GM12878 (cell line): Measurements from ENCODE around the gene FAM199X. TPM values are rescaled to one million over a fixed set of nuclear protein-coding genes. Genes with fewer than 3 reads are reported as not detected.

Experiments used
- ATAC-seq: fragments of 200-7000 bp; cut with Tn5 transposase; 3 replicates; pipeline ENCODE4 v1.9.1; 2020; ENCODE audit warnings: mild to moderate bottlenecking, moderate library complexity
- BruUV-seq: library from RNA; stranded (reverse); fragments of 400-500 nt; replicated peaks from 2 replicates; lab custom pipeline; 2021; lab: Mats Ljungman, UMichigan
- CTCF ChIA-PET: fragments of 300-600 bp; sonication (Branson Sonifier 250); formaldehyde crosslinking; extraction: SDS; loops from one replicate; lab custom pipeline; 2021; ENCODE audit warnings: inconsistent platforms; lab: Yijun Ruan, JAX
- POLR2A ChIA-PET: fragments of 350-600 bp; formaldehyde crosslinking; extraction: SDS; loops from one replicate; lab custom pipeline; 2021; ENCODE audit warnings: inconsistent platforms; lab: Charles Lee
- RAD21 ChIA-PET: fragments of 300-600 bp; sonication (Branson Sonifier 250); formaldehyde crosslinking; loops from one replicate; lab custom pipeline; 2023; ENCODE audit warnings: antibody characterized with exemption; ENCODE audit not compliant: unreplicated experiment; lab: Charles Lee
- SMC1A ChIA-PET: fragments of 300-600 bp; sonication (Branson Sonifier 250); formaldehyde crosslinking; loops from one replicate; lab custom pipeline; 2023; ENCODE audit not compliant: unreplicated experiment, uncharacterized antibody; lab: Charles Lee
- DNase-seq: peaks from one replicate; pipeline ENCODE4 v3.0.0-alpha.2; 2011; ENCODE audit warnings: low read depth, low spot score
- FAIRE-seq: peaks from 3 replicates; lab custom pipeline; 2011; peaks lifted over from hg19 to GRCh38; lab: Jason Lieb, UNC
- H2AFZ ChIP-seq: 2 replicates; pipeline ENCODE4 v1.6.0; 2011; ENCODE audit warnings: low read depth, low read length, control low read depth; ENCODE audit not compliant: control insufficient read depth
- H3K27ac ChIP-seq: 2 replicates; pipeline ENCODE4 v1.5.1; 2011; ENCODE audit warnings: control low read depth; ENCODE audit not compliant: control insufficient read depth, insufficient read depth
- H3K27me3 ChIP-seq, 2 experiments: replicated peaks in 1 of 2; 2 replicates each; pipeline versions ENCODE4 v1.6.0 to v1.6.1; 2011; ENCODE audit warnings: low read length in 1 of 2; ENCODE audit not compliant: control insufficient read depth in 2 of 2, insufficient read depth in 2 of 2
- H3K36me3 ChIP-seq, 2 experiments: 2 replicates each; pipeline ENCODE4 v1.5.1; 2011; ENCODE audit warnings: low read length in 1 of 2; ENCODE audit not compliant: control insufficient read depth in 2 of 2, insufficient read depth in 2 of 2
- H3K4me1 ChIP-seq: 2 replicates; pipeline ENCODE4 v1.6.1; 2011; ENCODE audit warnings: mild to moderate bottlenecking, low read length, moderate library complexity, mixed read lengths; ENCODE audit not compliant: control insufficient read depth, insufficient read depth
- H3K4me2 ChIP-seq: 2 replicates; pipeline ENCODE4 v1.6.0; 2011; ENCODE audit warnings: control low read depth; ENCODE audit not compliant: control insufficient read depth, insufficient read depth
- H3K4me3 ChIP-seq: fragments of 200-600 bp; sonication (generic); 2 replicates; pipeline ENCODE4 v1.5.1; 2016
- H3K79me2 ChIP-seq: 2 replicates; pipeline ENCODE4 v1.6.0; 2011; ENCODE audit warnings: low read length; ENCODE audit not compliant: control insufficient read depth, insufficient read depth
- H3K9ac ChIP-seq: 2 replicates; pipeline ENCODE4 v1.8.0; 2011; ENCODE audit warnings: low read length, control low read depth, mixed read lengths; ENCODE audit not compliant: control insufficient read depth, insufficient read depth
- H3K9me3 ChIP-seq: replicated peaks from 3 replicates; pipeline ENCODE4 v1.5.1; 2011; ENCODE audit warnings: mild to moderate bottlenecking, low read length; ENCODE audit not compliant: control insufficient read depth, insufficient read depth
- H4K20me1 ChIP-seq: 2 replicates; pipeline ENCODE4 v1.6.0; 2011; ENCODE audit not compliant: control insufficient read depth, insufficient read depth
- BCL11A ChIP-seq: IDR thresholded peaks from 2 replicates; pipeline ENCODE4 v1.6.1; 2011; ENCODE audit warnings: low read depth, low read length
- BHLHE40 ChIP-seq, 2 experiments: fragments of 450-650 bp in 1 of 2; IDR thresholded peaks; 2 replicates each; pipeline ENCODE4 v1.6.1; 2011 to 2017; ENCODE audit warnings: low read depth in 2 of 2, borderline replicate concordance in 1 of 2, improper control_type of control experiment in 1 of 2, low read length in 1 of 2, mild to moderate bottlenecking in 1 of 2
- CBX5 ChIP-seq: sonication (generic); IDR thresholded peaks from 2 replicates; pipeline ENCODE4 v1.6.1; 2016; ENCODE audit warnings: low read depth, moderate library complexity, mild to moderate bottlenecking, inconsistent platforms
- CHD1 ChIP-seq: IDR thresholded peaks from 2 replicates; pipeline ENCODE4 v1.6.1; 2012; ENCODE audit warnings: low read depth, low read length, improper control_type of control experiment
- EP300 ChIP-seq, 2 experiments: fragments of 150-350 bp in 1 of 2; IDR thresholded peaks; 2 replicates each; pipeline ENCODE4 v1.6.1; 2011 to 2012; ENCODE audit warnings: low read depth in 2 of 2, low read length in 2 of 2, borderline replicate concordance in 1 of 2, improper control_type of control experiment in 1 of 2, inconsistent platforms in 1 of 2; ENCODE audit not compliant: control insufficient read depth in 1 of 2
- IKZF1 ChIP-seq: fragments of 450-650 bp; conservative IDR thresholded peaks from 2 replicates; pipeline ENCODE4 v1.6.1; 2017; ENCODE audit warnings: antibody characterized with exemption, mild to moderate bottlenecking
- KDM1A ChIP-seq: fragments of 200-600 bp; sonication (generic); IDR thresholded peaks from 2 replicates; pipeline ENCODE4 v1.6.1; 2016; ENCODE audit warnings: borderline replicate concordance
- KLF5 ChIP-seq: fragments of 450-650 bp; IDR thresholded peaks from 2 replicates; pipeline ENCODE4 v1.6.1; 2014; ENCODE audit warnings: mild to moderate bottlenecking; ENCODE audit not compliant: partially characterized antibody
- MTA3 ChIP-seq: IDR thresholded peaks from 2 replicates; pipeline ENCODE4 v1.6.1; 2012; ENCODE audit warnings: low read length, inconsistent platforms, borderline replicate concordance
- NR2F1 ChIP-seq: fragments of 450-650 bp; conservative IDR thresholded peaks from 2 replicates; pipeline ENCODE4 v1.6.1; 2017; ENCODE audit warnings: mild to moderate bottlenecking
- POLR2A ChIP-seq: IDR thresholded peaks from 2 replicates; pipeline ENCODE4 v1.6.1; 2011; ENCODE audit warnings: low read depth, mild to moderate bottlenecking, low read length
- SMC3 ChIP-seq: IDR thresholded peaks from 2 replicates; pipeline ENCODE4 v1.6.1; 2011; ENCODE audit warnings: low read length, improper control_type of control experiment, borderline replicate concordance
- SPI1 ChIP-seq: IDR thresholded peaks from 2 replicates; pipeline ENCODE4 v1.6.1; 2011; ENCODE audit warnings: low read depth, mild to moderate bottlenecking, low read length, moderate library complexity, borderline replicate concordance; ENCODE audit not compliant: insufficient read depth
- SRF ChIP-seq, 2 experiments: IDR thresholded peaks; 2 replicates each; pipeline ENCODE4 v1.6.1; 2011; ENCODE audit warnings: low read depth in 2 of 2, low read length in 2 of 2, mild to moderate bottlenecking in 1 of 2, moderate library complexity in 1 of 2
- WRNIP1 ChIP-seq: IDR thresholded peaks from 2 replicates; pipeline ENCODE4 v1.6.1; 2011; ENCODE audit warnings: low read depth, low read length, improper control_type of control experiment, borderline replicate concordance
- ZBED1 ChIP-seq: IDR thresholded peaks from 2 replicates; pipeline ENCODE4 v1.6.1; 2016; ENCODE audit warnings: borderline replicate concordance
- ZNF622 ChIP-seq: fragments of 450-650 bp; IDR thresholded peaks from 2 replicates; pipeline ENCODE4 v1.6.1; 2017; ENCODE audit warnings: mild to moderate bottlenecking, inconsistent platforms
- ZZZ3 ChIP-seq: IDR thresholded peaks from 2 replicates; pipeline ENCODE4 v1.6.1; 2011; ENCODE audit warnings: low read depth; ENCODE audit not compliant: control insufficient read depth, insufficient read length
- WGBS: methylation state at CpG from one replicate; pipeline ENCODE4 v1.1.6; 2016; ENCODE audit warnings: low lambda C conversion rate; ENCODE audit not compliant: insufficient replicate concordance, insufficient coverage; ENCODE audit errors: missing lambda C conversion rate; 5-methylcytosine and 5-hydroxymethylcytosine counted together
- in situ Hi-C: fragments of 300-500 bp; cut with MboI; formaldehyde crosslinking; loops from 9 replicates; pipeline ENCODE4 v1.14.3; 2018; ENCODE audit warnings: mixed read lengths
- intact Hi-C: fragments of 100-400 bp; cut with micrococcal nuclease; formaldehyde crosslinking; loops from one replicate; pipeline ENCODE4 v1.14.2; 2022; ENCODE audit not compliant: unreplicated experiment
- polyA plus RNA-seq, 11 experiments: library from polyadenylated mRNA; depleted of rRNA in 4 of 11; unstranded in 6 of 11; stranded (reverse) in 5 of 11; fragments of >200 nt; fragmentation: Nextera tagmentation in 4 of 11; fragmentation: Illumina TruSeq in 1 of 11; extraction: Ambion mirVana in 4 of 11; extraction: Trizol in 1 of 11; gene quantifications; 1 replicate in 1 of 11; 2 replicates in 10 of 11; pipeline versions ENCODE4 v1.2.1 to v1.2.3, GENCODE V29; 2011 to 2016; ENCODE audit warnings: inconsistent platforms in 2 of 11, missing spikeins in 2 of 11, low read depth in 1 of 11
- total RNA-seq, 4 experiments: library from RNA; depleted of rRNA in 3 of 4; stranded (reverse); fragments of >200 nt in 3 of 4; fragmentation: Illumina TruSeq in 1 of 4; extraction: Trizol in 1 of 4; gene quantifications; 2 replicates each; pipeline versions ENCODE4 v1.2.1 to v1.2.3, GENCODE V29; 2013 to 2021
- TF ChIP-seq, protein P1 (sequence below): fragments of 450-650 bp; IDR thresholded peaks from 2 replicates; pipeline ENCODE4 v1.6.1; 2018; ENCODE audit warnings: mild to moderate bottlenecking, low read depth, moderate library complexity; ENCODE audit not compliant: partially characterized antibody

The FAM199X gene
- total and polyA plus RNA-seq, 10 of the 15 experiments (the other 5 are each of a cell fraction or from before 2014, with no cell fraction given), result 2.4 to 10.9 (median 9.1) TPM

- TF ChIP-seq BCL11A, result no peak
- TF ChIP-seq ZBED1, result no peak
- no peak for TF ChIP-seq MTA3
- TF ChIP-seq, protein P1, sequence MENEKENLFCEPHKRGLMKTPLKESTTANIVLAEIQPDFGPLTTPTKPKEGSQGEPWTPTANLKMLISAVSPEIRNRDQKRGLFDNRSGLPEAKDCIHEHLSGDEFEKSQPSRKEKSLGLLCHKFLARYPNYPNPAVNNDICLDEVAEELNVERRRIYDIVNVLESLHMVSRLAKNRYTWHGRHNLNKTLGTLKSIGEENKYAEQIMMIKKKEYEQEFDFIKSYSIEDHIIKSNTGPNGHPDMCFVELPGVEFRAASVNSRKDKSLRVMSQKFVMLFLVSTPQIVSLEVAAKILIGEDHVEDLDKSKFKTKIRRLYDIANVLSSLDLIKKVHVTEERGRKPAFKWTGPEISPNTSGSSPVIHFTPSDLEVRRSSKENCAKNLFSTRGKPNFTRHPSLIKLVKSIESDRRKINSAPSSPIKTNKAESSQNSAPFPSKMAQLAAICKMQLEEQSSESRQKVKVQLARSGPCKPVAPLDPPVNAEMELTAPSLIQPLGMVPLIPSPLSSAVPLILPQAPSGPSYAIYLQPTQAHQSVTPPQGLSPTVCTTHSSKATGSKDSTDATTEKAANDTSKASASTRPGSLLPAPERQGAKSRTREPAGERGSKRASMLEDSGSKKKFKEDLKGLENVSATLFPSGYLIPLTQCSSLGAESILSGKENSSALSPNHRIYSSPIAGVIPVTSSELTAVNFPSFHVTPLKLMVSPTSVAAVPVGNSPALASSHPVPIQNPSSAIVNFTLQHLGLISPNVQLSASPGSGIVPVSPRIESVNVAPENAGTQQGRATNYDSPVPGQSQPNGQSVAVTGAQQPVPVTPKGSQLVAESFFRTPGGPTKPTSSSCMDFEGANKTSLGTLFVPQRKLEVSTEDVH, result no peak
- TF ChIP-seq POLR2A, result no peak
- no peak for TF ChIP-seq NR2F1
- TF ChIP-seq KLF5, result no peak
- TF ChIP-seq SMC3, result no peak
- no peak for TF ChIP-seq ZZZ3
- no peak for TF ChIP-seq BHLHE40 (IDR thresholded peaks at IDR 0.05; ENCODE audit: borderline replicate concordance in 1 of 2, low read depth in 2 of 2, low read length in 1 of 2)
- TF ChIP-seq CHD1, result no peak
- no peak for TF ChIP-seq CBX5
- TF ChIP-seq SPI1, result no peak
- no peak for TF ChIP-seq SRF (IDR thresholded peaks at IDR 0.05; ENCODE audit: low read depth in 2 of 2, low read length in 2 of 2)
- no peak for TF ChIP-seq KDM1A
- no peak for TF ChIP-seq EP300 (IDR thresholded peaks at IDR 0.05; ENCODE audit: borderline replicate concordance in 1 of 2, control insufficient read depth in 1 of 2, low read depth in 2 of 2, low read length in 2 of 2)
- TF ChIP-seq IKZF1, result no peak
- TF ChIP-seq ZNF622, result no peak
- no peak for TF ChIP-seq WRNIP1
- POLR2A ChIA-PET, result no interaction called here
- Histone ChIP-seq H3K4me2 (peak overlapping the region; percentile 53), H2AFZ (no peak overlapping the region), H3K9ac (no peak overlapping the region), H3K4me1 (peaks cover 4% of the 10 kb centered on the region), H3K36me3 (no peaks in the 10 kb centered on the region), H3K27ac (no peak overlapping the region), H3K79me2 (peaks cover 21% of the 10 kb centered on the region), H3K9me3 (no peaks in the 10 kb centered on the region; the same call in 2 of the 3 replicates), H3K27me3 (no peaks in the 10 kb centered on the region), H4K20me1 (no peaks in the 10 kb centered on the region), H3K4me3 (peak overlapping the region; percentile 73)
- DNase-seq (no peak), FAIRE-seq (no peak), ATAC-seq (no peak)
- CTCF ChIA-PET, result interaction anchor here (0.6 to 2.3 kb wide), 2 partner anchors 11 to 27 kb away, joined by 3 to 12 read pairs; no protein-coding TSS in a partner anchor
- in situ Hi-C loops (no loop called here), intact Hi-C loops (no loop called here)
- BruUV-seq, result TSS peak; percentile 58
- SMC1A ChIA-PET, result interaction anchor here (1.0 to 3.2 kb wide), 2 partner anchors 11 to 59 kb away, joined by 3 to 20 read pairs; partner anchors contain the start of gene SLC25A53
- RAD21 ChIA-PET, result no interaction called here
- 0% methylated on average over 1 of the region's 1 CpG for WGBS
Measured at GRCh38 chrX:104168127-104168526, 1.9 kb downstream of the FAM199X start.
